HG03196 (cell line): ENCODE results near the gene VIPR2.

ENCODE experiments used
- ATAC-seq: cut with Tn5 transposase; IDR thresholded peaks from one replicate; pipeline ENCODE4 v1.9.1; 2021; ENCODE audit not compliant: unreplicated experiment

VIPR2 gene

GRCh38 chr7:159068893-159069448 lies 75.7 kb downstream of the VIPR2 start:
- ATAC-seq: no peak

DNA sequence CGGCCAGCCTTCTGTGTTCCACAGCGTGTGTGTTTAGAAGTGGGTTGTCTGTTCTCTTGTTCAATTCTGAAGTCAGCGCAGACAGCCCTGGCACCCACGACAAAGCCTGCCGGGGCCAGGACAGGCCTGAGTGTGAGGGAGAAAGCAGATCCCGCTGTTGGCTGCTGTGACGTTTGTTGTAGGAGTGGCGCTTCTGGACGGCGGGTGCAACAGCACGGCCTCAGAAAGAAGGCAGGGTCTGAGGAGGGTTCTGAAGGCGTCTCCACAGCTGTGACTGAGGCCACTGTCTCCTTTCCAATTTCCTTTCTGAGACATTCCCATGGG lies 76.2 kb downstream of the VIPR2 start:
- no peak for ATAC-seq

DNA sequence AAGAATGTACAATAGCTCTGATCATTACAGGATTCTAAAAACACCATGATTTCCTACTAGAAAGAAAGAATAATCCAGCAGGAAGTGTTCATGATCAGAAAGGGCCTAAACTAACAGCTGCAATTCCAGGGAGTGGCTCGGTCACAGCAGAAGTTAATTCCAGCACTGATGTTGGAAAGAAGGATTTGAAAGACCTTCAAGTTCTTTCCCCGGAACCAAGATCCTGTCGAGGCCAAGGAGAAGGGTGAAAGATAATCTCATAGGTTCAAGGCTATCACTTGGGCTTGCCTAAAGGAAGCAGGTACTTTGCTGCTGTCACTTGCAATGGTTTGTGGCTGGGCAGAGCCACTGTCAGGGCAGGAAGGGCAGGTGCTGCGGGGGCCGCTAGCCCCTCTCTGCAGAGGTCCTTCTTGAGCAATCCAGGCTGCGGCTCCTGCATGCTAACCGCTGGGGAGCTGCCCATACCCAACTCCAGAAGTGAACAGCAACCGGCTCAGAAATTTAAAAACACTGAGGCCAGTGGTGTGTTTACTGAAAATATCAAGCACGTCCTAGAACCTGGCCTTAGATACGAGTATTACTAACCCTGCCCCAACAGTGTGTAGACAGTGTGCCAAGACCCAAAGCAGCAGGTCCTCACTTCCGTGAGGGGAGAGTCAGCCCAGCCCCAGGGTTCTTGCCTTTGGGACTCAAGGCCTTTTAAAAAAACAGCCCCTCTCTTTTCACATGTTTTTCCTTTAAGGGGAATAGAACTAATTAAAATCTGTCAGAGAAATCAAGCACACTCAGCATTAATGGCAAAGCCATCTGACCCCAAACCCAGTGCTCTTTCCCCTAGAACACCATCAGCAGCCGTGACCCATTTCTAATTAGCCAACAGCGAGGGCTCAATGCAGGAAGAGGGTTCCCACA lies 76.8 kb downstream of the VIPR2 start:
- ATAC-seq: no peak

DNA sequence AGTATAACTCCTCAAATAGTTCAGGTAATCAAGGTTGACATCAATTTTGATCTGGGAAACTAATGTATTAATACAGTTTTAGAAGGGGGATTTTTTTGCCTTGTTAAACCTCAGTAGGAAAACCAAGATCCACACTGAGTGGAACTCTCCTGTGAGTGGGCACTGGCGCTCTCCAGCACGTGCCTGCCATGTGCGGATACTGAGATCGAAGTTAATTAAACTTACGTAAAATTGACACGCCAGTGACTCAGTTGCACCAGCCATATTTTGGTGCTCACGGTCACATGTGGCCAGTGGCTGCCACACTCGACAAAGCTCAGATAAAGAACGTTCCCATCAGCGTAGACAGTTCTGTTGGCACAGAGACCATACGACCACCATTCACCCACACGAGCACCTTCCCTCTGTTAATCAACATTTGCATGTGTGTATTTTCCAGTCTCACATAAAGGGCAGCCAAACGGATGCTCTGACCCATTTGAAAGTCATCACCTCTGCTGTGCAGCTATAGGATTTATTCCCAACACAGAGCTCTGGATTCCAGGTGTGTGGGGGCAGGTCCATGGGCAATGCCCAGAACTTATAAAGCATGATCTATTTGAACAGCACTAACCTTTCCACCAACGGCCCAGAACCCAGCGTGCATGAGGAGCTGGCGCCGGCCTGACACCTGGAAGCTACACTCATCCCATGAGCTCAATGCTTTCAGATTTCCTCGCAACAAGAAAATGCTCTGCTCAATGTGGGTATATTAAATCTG lies 77.7 kb downstream of the VIPR2 start:
- no peak for ATAC-seq

- no peak for ATAC-seq
These were observed 78.7 kb downstream of the VIPR2 start for GRCh38 chr7:159065852-159066480.

DNA sequence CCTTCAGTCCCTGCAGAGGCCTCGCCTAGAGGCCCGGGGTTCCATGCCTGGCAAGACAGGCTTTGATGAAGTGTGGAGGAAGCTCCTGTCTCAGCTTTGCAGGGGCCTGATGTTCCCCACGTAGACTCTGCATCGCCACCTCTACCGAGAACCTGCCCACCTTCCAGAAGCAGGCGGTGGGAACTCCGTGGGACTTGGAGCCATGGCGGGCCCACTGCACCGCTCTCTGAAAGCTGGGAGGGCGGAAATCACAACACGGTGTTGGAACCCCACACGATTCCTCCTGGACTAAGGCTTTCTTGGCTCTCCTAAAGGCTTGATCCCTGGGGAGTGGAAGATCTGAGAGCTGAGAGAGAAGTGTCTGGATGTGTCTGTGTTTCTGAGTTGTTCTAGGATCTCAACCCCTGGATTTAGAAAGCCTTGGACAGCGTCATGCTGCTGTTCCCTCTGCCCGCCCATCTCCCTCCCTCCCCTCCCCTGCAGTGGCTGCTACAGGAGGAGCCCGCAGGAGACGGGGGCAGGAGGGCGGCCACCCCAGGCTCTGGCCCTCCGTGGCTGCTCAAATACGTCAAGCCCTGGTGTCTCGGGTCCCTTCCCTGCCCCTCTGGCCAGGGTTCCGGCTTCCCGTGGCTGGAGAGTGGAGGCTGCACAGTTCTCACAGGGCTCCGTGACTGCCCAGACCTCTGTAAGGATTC lies 79.7 kb downstream of the VIPR2 start:
- ATAC-seq: no peak

- no peak for ATAC-seq
These were observed 80.4 kb downstream of the VIPR2 start for GRCh38 chr7:159064121-159064815.

GRCh38 chr7:159063046-159063840 lies 81.4 kb downstream of the VIPR2 start:
- ATAC-seq: no peak

- ATAC-seq: no peak
These were observed 82.1 kb downstream of the VIPR2 start for GRCh38 chr7:159062569-159062968.

DNA sequence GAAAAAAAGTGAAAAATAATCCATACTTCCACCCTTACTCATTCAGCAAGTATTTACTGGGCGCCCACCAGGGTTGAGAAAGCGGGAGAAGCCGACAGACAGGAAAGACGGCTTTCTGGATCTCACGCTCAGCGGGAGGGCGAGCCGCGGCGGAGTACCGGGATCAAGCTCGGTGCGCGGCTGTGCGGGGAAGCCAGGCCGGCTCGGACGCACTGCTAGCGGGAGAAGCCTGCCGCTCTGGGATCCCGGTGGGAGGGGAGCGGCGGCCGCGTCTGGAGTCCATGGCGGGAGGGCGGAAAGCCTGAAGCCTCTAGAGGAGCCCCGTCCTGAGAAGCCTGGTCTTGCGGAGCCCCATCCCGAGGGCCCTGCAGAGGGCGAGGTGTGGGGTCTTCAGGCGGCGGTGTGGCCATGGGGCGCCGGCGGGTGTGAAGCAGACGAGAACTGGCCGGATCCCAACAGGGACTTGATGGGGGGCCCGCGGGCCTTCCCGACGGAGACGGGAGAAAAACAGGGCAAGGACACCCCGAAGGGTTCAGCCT lies 82.9 kb downstream of the VIPR2 start:
- no peak for ATAC-seq

DNA sequence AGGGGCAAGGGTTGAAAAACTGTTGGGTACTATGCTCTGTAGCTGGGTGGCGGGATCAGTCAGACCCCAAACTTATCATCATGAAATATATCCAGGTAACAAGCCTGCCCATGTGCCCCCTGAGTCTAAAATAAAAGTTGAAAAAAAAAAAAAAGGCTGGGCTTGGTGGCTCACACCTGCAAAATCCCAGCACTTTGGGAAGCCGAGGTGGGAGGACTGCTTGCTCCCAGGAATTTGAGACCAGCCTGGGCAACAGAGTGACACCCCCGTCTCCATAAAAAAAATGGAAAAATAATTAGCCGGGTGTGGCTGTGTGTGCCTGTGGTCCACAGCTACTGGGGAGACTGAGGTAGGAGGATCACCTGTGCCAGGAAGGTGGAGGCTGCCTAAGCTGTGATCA lies 83.5 kb downstream of the VIPR2 start:
- ATAC-seq: no peak

DNA sequence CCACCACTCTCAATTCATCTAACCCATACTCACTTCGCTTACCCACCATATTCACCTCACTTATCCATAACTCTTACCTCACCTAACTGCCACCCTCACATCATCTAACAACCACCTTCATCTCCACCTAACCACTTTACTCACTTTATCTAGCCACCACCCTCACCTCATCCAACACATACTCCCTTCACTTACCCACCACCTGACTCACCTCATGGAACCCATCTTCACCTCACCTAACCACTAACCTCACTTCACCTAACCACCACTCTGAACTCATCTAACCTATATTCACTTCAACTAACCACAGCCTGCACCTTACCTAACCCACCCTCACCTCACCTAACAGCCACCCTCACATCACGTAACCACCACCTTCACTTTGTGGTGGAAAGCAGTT lies 84.2 kb downstream of the VIPR2 start:
- no peak for ATAC-seq

- ATAC-seq: no peak
These were observed 85.0 kb downstream of the VIPR2 start for GRCh38 chr7:159059629-159060028.

DNA sequence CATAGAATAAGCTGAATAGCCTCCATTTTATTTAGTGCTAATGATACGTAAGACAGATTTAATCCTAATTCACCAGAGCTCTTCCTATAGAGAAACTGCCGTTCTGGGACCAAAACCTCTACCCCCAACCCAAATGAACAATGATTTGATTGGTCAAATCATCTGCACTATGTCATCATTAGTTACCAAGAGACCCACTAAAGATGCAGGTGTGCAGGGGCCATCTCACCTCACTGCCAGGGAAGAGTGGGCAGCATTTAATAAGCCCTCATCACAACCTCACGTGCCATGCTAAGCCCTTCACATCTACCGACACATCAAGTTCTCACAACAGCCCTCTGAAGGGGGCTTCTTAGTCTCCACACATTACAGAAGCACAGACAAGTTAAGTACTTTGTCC lies 87.0 kb downstream of the VIPR2 start:
- ATAC-seq: no peak

- ATAC-seq: no peak
These were observed 87.9 kb downstream of the VIPR2 start for GRCh38 chr7:159056737-159057136.

DNA sequence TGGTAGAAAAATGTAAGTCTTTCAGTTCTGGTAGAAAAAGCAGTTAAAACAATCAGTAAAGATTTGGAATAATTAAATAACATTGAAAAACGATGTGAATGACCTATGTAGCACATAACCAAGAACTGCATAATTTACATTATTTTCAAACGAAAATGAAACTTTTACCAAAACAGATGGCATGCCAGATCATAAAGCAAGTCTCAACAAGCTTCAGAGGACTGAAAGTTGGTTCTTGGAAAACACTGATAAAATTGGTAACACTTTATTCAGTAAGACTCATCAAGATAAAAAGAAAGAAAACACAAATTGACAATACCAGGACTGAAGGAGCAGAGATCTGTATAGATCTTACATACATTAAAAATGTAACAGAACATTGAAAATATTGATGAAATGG lies 92.8 kb downstream of the VIPR2 start:
- ATAC-seq: no peak

GRCh38 chr7:159050704-159051103 lies 94.0 kb downstream of the VIPR2 start:
- no peak for ATAC-seq

GRCh38 chr7:159049266-159050025 lies 95.2 kb downstream of the VIPR2 start:
- no peak for ATAC-seq

GRCh38 chr7:159048656-159049055 lies 96.0 kb downstream of the VIPR2 start:
- ATAC-seq: no peak
